Measurements from ENCODE around the gene COMMD6. TPM values are rescaled to one million over a fixed set of nuclear protein-coding genes. Genes with fewer than 3 reads are reported as not detected.

Gene COMMD6
- total RNA-seq, 3 donors from 2014 or later (not counting 1 experiment from before 2014, with no cell fraction given): 111 to 149 (median 118) TPM

DNA sequence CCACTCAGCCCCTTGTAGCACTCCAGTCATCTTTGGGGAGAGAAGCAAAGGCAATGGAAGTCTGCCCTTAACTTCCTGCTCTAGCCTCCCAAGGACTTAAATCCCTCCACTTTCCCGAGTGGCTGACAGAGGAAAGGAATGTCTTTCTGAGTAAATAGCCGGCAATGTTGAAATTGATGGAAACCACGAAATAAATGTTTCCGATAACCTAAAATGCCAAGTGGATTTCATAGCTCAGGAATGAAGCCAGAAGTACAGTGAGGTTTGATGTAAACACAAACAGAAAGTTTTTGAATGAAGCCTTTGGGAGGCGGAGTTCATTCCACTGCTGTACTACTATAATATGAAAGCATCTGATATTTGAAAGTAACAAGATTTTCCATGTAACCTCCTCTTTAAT lies 41.7 kb downstream of the COMMD6 start:
- Histone ChIP-seq H3K4me1 (ENCODE audit: control insufficient read depth, insufficient read depth, low read length) (no peaks in the 10 kb centered on the region), H3K9me3 (ENCODE audit: control insufficient read depth, insufficient read depth, low read length) (no peaks in the 10 kb centered on the region), H3K27ac (ENCODE audit: low read length) (no peak overlapping the region), H3K36me3 (ENCODE audit: control insufficient read depth, insufficient read depth, low read length) (no peaks in the 10 kb centered on the region), H3K27me3 (ENCODE audit: control insufficient read depth, insufficient read depth, low read length) (no peaks in the 10 kb centered on the region), H3K4me3 (ENCODE audit: low read length) (no peak overlapping the region)
- no peak overlapping the region for H3K4me3 Mint-ChIP-seq
- DNase-seq: no peak
- no peaks in the 10 kb centered on the region for H3K36me3 Mint-ChIP-seq
- peaks cover 0 to 8% of the 10 kb centered on the region in 2 donors for H3K27me3 Mint-ChIP-seq (ENCODE audit: low read depth in 2 of 2)
- intact Hi-C loops (cut with micrococcal nuclease): no loop called here
- 91% methylated on average over 4 of the region's 5 CpGs for WGBS (ENCODE audit: insufficient coverage)
- peaks cover 0 to 2% of the 10 kb centered on the region in 2 donors for H3K4me1 Mint-ChIP-seq
- H3K9me3 Mint-ChIP-seq: no peaks in the 10 kb centered on the region
- ATAC-seq: no peak
- no peak for TF ChIP-seq CTCF (IDR thresholded peaks at IDR 0.05)
- no peak overlapping the region for H3K27ac Mint-ChIP-seq

DNA sequence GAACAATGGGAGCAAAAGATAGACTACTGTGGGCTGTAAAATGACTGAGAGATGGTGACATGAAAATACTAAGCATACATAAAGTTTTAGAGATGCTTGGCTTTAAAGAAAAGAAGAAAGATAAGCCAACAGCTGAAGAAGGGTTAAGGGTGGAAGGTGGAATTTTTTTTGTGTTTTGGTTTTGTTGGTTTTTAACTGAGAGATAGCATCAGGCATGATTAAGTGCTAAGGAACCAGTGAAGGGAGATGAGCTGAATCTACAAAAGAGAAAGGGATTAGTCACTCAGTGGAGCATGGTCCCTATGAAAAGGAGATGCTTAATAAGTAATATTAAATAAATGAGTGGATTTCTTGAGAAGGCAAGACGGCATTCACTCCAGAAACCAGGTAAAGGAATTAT lies 43.1 kb downstream of the COMMD6 start:
- H3K9me3 ChIP-seq (ENCODE audit: control insufficient read depth, insufficient read depth, low read length): no peaks in the 10 kb centered on the region
- no peak for TF ChIP-seq CTCF (IDR thresholded peaks at IDR 0.05)
- H3K27ac ChIP-seq (ENCODE audit: low read length): no peak overlapping the region
- H3K27me3 ChIP-seq (ENCODE audit: control insufficient read depth, insufficient read depth, low read length): no peaks in the 10 kb centered on the region
- Mint-ChIP-seq H3K27ac (no peak overlapping the region), H3K36me3 (no peaks in the 10 kb centered on the region), H3K27me3 (ENCODE audit: low read depth in 2 of 2) (peaks cover 0 to 8% of the 10 kb centered on the region in 2 donors), H3K4me1 (peaks cover 6 to 16% of the 10 kb centered on the region in 2 donors), H3K9me3 (no peaks in the 10 kb centered on the region), H3K4me3 (no peak overlapping the region)
- H3K4me1 ChIP-seq (ENCODE audit: control insufficient read depth, insufficient read depth, low read length): peaks cover 6% of the 10 kb centered on the region
- no peak overlapping the region for H3K4me3 ChIP-seq (ENCODE audit: low read length)
- DNase-seq (no peak), ATAC-seq (no peak)
- intact Hi-C loops (cut with micrococcal nuclease): no loop called here
- WGBS (ENCODE audit: insufficient coverage): 88% methylated on average over 1 of the region's 1 CpG
- H3K36me3 ChIP-seq (ENCODE audit: control insufficient read depth, insufficient read depth, low read length): no peaks in the 10 kb centered on the region

- no peak overlapping the region for H3K27ac ChIP-seq (ENCODE audit: low read length)
- intact Hi-C loops (cut with micrococcal nuclease): no loop called here
Measured at GRCh38 chr13:75493156-75493555, 44.5 kb downstream of the COMMD6 start.

More at GRCh38 chr13:75493156-75493555, 44.5 kb downstream of the COMMD6 start:
- no peaks in the 10 kb centered on the region for H3K36me3 Mint-ChIP-seq
- Histone ChIP-seq H3K36me3 (ENCODE audit: control insufficient read depth, insufficient read depth, low read length) (no peaks in the 10 kb centered on the region), H3K4me1 (ENCODE audit: control insufficient read depth, insufficient read depth, low read length) (peaks cover 12% of the 10 kb centered on the region), H3K27me3 (ENCODE audit: control insufficient read depth, insufficient read depth, low read length) (no peaks in the 10 kb centered on the region), H3K9me3 (ENCODE audit: control insufficient read depth, insufficient read depth, low read length) (no peaks in the 10 kb centered on the region), H3K4me3 (ENCODE audit: low read length) (no peak overlapping the region)
- TF ChIP-seq CTCF (IDR thresholded peaks at IDR 0.05): no peak
- H3K27me3 Mint-ChIP-seq (ENCODE audit: low read depth in 2 of 2): peaks cover 0 to 3% of the 10 kb centered on the region in 2 donors
- no peak overlapping the region for H3K4me3 Mint-ChIP-seq
- no peak for DNase-seq
- H3K27ac Mint-ChIP-seq: no peak overlapping the region
- no peaks in the 10 kb centered on the region for H3K9me3 Mint-ChIP-seq
- peaks cover 10 to 21% of the 10 kb centered on the region in 2 donors for H3K4me1 Mint-ChIP-seq
- no peak for ATAC-seq
